HepG2 (cell line): Measurements from ENCODE around the gene ARMH2. TPM values are rescaled to one million over a fixed set of nuclear protein-coding genes. Genes with fewer than 3 reads are reported as not detected.

Experiments used
- ARNT2 ChIP-seq: sonication (generic); formaldehyde crosslinking; IDR thresholded peaks from 2 replicates; pipeline ENCODE4 v1.8.0; 2022; ENCODE audit warnings: mild to moderate bottlenecking, low read depth, missing genetic modification reagents, moderate library complexity
- CBX2 ChIP-seq, 2 experiments: fragments of 200-600 bp in 1 of 2; sonication (generic); formaldehyde crosslinking in 1 of 2; IDR thresholded peaks; 2 replicates each; pipeline versions ENCODE4 v1.7.0 to v1.8.1; 2018 to 2022; ENCODE audit warnings: low read depth in 2 of 2, low read length in 1 of 2, mild to moderate bottlenecking in 1 of 2, missing genetic modification reagents in 1 of 2
- ESRRA ChIP-seq: sonication (generic); formaldehyde crosslinking; IDR thresholded peaks from 2 replicates; pipeline ENCODE4 v1.5.1; 2020; ENCODE audit warnings: mild to moderate bottlenecking, low read depth, missing genetic modification reagents
- GATAD1 ChIP-seq: IDR thresholded peaks from 2 replicates; pipeline ENCODE4 v1.6.1; 2016; ENCODE audit warnings: missing genetic modification reagents, missing compliant biosample characterization
- HMG20A ChIP-seq: IDR thresholded peaks from 2 replicates; pipeline ENCODE4 v1.6.1; 2016; ENCODE audit warnings: borderline replicate concordance
- HNRNPH1 ChIP-seq: fragments of 200-400 bp; formaldehyde crosslinking; optimal IDR thresholded peaks from 2 replicates; pipeline ENCODE3; 2017; ENCODE audit warnings: mild to moderate bottlenecking, low read depth, low read length
- LCORL ChIP-seq, 2 experiments: fragments of 450-650 bp in 1 of 2; sonication (generic) in 1 of 2; formaldehyde crosslinking in 1 of 2; IDR thresholded peaks; 2 replicates each; pipeline versions ENCODE4 v1.5.0 to v1.6.1; 2017 to 2020; ENCODE audit warnings: antibody characterized with exemption in 1 of 2, missing genetic modification reagents in 1 of 2
- ZNF10 ChIP-seq: sonication (generic); formaldehyde crosslinking; IDR thresholded peaks from 2 replicates; pipeline ENCODE4 v1.4.0; 2020; ENCODE audit warnings: mild to moderate bottlenecking, low read depth, missing genetic modification reagents, borderline replicate concordance
- ZNF296 ChIP-seq: sonication (generic); formaldehyde crosslinking; conservative IDR thresholded peaks from 2 replicates; pipeline ENCODE4 v1.5.0; 2020; ENCODE audit warnings: mild to moderate bottlenecking, missing genetic modification reagents
- ZNF530 ChIP-seq: sonication (generic); formaldehyde crosslinking; IDR thresholded peaks from 2 replicates; pipeline ENCODE4 v1.5.0; 2020; ENCODE audit warnings: low read depth, mild to moderate bottlenecking, missing genetic modification reagents
- ZNF547 ChIP-seq: sonication (generic); formaldehyde crosslinking; IDR thresholded peaks from 2 replicates; pipeline ENCODE4 v1.5.1; 2020; ENCODE audit warnings: mild to moderate bottlenecking, missing genetic modification reagents
- ZNF556 ChIP-seq: sonication (generic); formaldehyde crosslinking; IDR thresholded peaks from 2 replicates; pipeline ENCODE4 v1.4.0; 2020; ENCODE audit warnings: mild to moderate bottlenecking, missing genetic modification reagents, borderline replicate concordance
- ZNF850 ChIP-seq: sonication (generic); formaldehyde crosslinking; conservative IDR thresholded peaks from 2 replicates; pipeline ENCODE4 v1.9.0; 2021; ENCODE audit warnings: mild to moderate bottlenecking, missing genetic modification reagents
- ZZZ3 ChIP-seq: sonication (generic); formaldehyde crosslinking; IDR thresholded peaks from 2 replicates; pipeline ENCODE4 v1.4.0; 2020; ENCODE audit warnings: missing genetic modification reagents, mild to moderate bottlenecking, borderline replicate concordance
- polyA plus RNA-seq, 8 experiments: library from polyadenylated mRNA; depleted of rRNA in 3 of 8; stranded (reverse) in 7 of 8; unstranded in 1 of 8; fragments of >200 nt; fragmentation: Illumina TruSeq in 4 of 8; extraction: Trizol in 4 of 8; gene quantifications; 2 replicates each; pipeline versions ENCODE4 v1.2.1 to v1.2.3, GENCODE V29; 2011 to 2016; ENCODE audit warnings: low read depth in 4 of 8, missing spikeins in 1 of 8, mixed read lengths in 1 of 8; ENCODE audit not compliant: insufficient read depth in 1 of 8
- total RNA-seq, 5 experiments: library from RNA; depleted of rRNA; stranded (reverse); fragments of >200 nt; fragmentation: Illumina TruSeq; extraction: Trizol; gene quantifications; 2 replicates each; pipeline ENCODE4 v1.2.3, GENCODE V29; 2016; ENCODE audit warnings: low read depth in 1 of 5
- TF ChIP-seq, protein P1 (sequence below): sonication (generic); formaldehyde crosslinking; IDR thresholded peaks from 2 replicates; pipeline ENCODE4 v1.9.0; 2021; ENCODE audit warnings: missing genetic modification reagents, borderline replicate concordance
- TF ChIP-seq, protein P2 (sequence below): sonication (generic); formaldehyde crosslinking; IDR thresholded peaks from 2 replicates; pipeline ENCODE4 v1.5.0; 2020; ENCODE audit warnings: missing genetic modification reagents, mild to moderate bottlenecking, borderline replicate concordance
- TF ChIP-seq, protein P3 (sequence below): IDR thresholded peaks from 2 replicates; pipeline ENCODE4 v1.6.1; 2012; ENCODE audit warnings: inconsistent platforms
- TF ChIP-seq, protein P4 (sequence below): sonication (generic); formaldehyde crosslinking; IDR thresholded peaks from 2 replicates; pipeline ENCODE4 v1.5.0; 2020; ENCODE audit warnings: mild to moderate bottlenecking, missing genetic modification reagents, borderline replicate concordance

Gene ARMH2
- total and polyA plus RNA-seq, 2 of the 13 experiments (the other 11 are each of a cell fraction or from before 2014, with no cell fraction given) = not detected

DNA sequence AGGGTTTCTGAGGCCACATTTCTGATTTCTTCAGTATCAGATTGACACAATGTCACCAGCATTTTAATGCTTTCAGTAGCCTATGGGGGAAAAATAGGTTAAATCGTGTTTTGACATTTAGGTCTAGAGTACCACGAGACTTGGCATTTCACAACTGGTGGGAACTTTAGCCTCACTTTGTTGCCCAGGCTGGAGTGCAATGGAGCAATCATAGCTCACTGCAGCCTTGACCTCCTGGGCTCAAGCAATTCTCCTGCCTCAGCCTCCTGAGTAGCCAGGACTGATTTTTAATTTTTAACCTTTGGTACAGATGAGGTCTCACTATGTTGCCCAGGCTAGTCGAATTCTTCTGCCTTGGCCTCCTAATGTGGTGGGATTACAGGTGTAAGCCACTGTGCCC is 11.0 kb upstream of the ARMH2 start (continued):
- TF ChIP-seq, protein P1, sequence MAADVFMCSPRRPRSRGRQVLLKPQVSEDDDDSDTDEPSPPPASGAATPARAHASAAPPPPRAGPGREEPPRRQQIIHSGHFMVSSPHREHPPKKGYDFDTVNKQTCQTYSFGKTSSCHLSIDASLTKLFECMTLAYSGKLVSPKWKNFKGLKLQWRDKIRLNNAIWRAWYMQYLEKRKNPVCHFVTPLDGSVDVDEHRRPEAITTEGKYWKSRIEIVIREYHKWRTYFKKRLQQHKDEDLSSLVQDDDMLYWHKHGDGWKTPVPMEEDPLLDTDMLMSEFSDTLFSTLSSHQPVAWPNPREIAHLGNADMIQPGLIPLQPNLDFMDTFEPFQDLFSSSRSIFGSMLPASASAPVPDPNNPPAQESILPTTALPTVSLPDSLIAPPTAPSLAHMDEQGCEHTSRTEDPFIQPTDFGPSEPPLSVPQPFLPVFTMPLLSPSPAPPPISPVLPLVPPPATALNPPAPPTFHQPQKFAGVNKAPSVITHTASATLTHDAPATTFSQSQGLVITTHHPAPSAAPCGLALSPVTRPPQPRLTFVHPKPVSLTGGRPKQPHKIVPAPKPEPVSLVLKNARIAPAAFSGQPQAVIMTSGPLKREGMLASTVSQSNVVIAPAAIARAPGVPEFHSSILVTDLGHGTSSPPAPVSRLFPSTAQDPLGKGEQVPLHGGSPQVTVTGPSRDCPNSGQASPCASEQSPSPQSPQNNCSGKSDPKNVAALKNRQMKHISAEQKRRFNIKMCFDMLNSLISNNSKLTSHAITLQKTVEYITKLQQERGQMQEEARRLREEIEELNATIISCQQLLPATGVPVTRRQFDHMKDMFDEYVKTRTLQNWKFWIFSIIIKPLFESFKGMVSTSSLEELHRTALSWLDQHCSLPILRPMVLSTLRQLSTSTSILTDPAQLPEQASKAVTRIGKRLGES (CRISPR knock-in tag) = no peak
- no peak for TF ChIP-seq ZNF296
- no peak for TF ChIP-seq ZZZ3 (CRISPR knock-in tag)
- no peak for TF ChIP-seq GATAD1
- no peak for TF ChIP-seq ZNF10 (CRISPR knock-in tag)
- TF ChIP-seq, protein P2, sequence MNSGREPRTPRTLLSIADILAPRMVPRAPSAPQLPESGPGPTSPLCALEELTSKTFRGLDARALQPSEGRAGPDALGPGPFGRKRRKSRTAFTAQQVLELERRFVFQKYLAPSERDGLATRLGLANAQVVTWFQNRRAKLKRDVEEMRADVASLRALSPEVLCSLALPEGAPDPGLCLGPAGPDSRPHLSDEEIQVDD (CRISPR knock-in tag) = no peak
- TF ChIP-seq CBX2 (IDR thresholded peaks at IDR 0.05; ENCODE audit: low read depth, low read length) = no peak
- no peak for TF ChIP-seq CBX2 (CRISPR knock-in tag; IDR thresholded peaks at IDR 0.05; ENCODE audit: low read depth)
- no peak for TF ChIP-seq LCORL (IDR thresholded peaks at IDR 0.05)
- peak; percentile 68 for TF ChIP-seq LCORL (CRISPR knock-in tag; IDR thresholded peaks at IDR 0.05)
- no peak; the same call in 1 of the 2 replicates for TF ChIP-seq ZNF556 (CRISPR knock-in tag)
- TF ChIP-seq, protein P3, sequence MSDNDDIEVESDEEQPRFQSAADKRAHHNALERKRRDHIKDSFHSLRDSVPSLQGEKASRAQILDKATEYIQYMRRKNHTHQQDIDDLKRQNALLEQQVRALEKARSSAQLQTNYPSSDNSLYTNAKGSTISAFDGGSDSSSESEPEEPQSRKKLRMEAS = peak; percentile 54
- TF ChIP-seq ARNT2 = 0 out of 2 replicates have a peak, but pooled peaks have one; percentile 49
- TF ChIP-seq HNRNPH1 = no peak
- no peak for TF ChIP-seq ZNF850
- TF ChIP-seq, protein P4, sequence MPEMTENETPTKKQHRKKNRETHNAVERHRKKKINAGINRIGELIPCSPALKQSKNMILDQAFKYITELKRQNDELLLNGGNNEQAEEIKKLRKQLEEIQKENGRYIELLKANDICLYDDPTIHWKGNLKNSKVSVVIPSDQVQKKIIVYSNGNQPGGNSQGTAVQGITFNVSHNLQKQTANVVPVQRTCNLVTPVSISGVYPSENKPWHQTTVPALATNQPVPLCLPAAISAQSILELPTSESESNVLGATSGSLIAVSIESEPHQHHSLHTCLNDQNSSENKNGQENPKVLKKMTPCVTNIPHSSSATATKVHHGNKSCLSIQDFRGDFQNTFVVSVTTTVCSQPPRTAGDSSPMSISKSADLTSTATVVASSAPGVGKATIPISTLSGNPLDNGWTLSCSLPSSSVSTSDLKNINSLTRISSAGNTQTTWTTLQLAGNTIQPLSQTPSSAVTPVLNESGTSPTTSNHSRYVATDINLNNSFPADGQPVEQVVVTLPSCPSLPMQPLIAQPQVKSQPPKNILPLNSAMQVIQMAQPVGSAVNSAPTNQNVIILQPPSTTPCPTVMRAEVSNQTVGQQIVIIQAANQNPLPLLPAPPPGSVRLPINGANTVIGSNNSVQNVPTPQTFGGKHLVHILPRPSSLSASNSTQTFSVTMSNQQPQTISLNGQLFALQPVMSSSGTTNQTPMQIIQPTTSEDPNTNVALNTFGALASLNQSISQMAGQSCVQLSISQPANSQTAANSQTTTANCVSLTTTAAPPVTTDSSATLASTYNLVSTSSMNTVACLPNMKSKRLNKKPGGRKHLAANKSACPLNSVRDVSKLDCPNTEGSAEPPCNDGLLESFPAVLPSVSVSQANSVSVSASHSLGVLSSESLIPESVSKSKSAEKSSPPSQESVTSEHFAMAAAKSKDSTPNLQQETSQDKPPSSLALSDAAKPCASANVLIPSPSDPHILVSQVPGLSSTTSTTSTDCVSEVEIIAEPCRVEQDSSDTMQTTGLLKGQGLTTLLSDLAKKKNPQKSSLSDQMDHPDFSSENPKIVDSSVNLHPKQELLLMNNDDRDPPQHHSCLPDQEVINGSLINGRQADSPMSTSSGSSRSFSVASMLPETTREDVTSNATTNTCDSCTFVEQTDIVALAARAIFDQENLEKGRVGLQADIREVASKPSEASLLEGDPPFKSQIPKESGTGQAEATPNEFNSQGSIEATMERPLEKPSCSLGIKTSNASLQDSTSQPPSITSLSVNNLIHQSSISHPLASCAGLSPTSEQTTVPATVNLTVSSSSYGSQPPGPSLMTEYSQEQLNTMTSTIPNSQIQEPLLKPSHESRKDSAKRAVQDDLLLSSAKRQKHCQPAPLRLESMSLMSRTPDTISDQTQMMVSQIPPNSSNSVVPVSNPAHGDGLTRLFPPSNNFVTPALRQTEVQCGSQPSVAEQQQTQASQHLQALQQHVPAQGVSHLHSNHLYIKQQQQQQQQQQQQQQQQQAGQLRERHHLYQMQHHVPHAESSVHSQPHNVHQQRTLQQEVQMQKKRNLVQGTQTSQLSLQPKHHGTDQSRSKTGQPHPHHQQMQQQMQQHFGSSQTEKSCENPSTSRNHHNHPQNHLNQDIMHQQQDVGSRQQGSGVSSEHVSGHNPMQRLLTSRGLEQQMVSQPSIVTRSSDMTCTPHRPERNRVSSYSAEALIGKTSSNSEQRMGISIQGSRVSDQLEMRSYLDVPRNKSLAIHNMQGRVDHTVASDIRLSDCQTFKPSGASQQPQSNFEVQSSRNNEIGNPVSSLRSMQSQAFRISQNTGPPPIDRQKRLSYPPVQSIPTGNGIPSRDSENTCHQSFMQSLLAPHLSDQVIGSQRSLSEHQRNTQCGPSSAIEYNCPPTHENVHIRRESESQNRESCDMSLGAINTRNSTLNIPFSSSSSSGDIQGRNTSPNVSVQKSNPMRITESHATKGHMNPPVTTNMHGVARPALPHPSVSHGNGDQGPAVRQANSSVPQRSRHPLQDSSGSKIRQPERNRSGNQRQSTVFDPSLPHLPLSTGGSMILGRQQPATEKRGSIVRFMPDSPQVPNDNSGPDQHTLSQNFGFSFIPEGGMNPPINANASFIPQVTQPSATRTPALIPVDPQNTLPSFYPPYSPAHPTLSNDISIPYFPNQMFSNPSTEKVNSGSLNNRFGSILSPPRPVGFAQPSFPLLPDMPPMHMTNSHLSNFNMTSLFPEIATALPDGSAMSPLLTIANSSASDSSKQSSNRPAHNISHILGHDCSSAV (CRISPR knock-in tag) = no peak
- TF ChIP-seq HMG20A (CRISPR knock-in tag) = peak; percentile 56; the same call in 1 of the 2 replicates
- no peak for TF ChIP-seq ZNF547
- no peak for TF ChIP-seq ZNF530 (CRISPR knock-in tag)
- peak; percentile 20; the same call in 1 of the 2 replicates for TF ChIP-seq ESRRA (CRISPR knock-in tag)
